GM10248 (cell line): ENCODE results near the gene TRNP1.

Experiments
- CTCF ChIA-PET: fragments of 300-600 bp; sonication (Branson Sonifier 250); formaldehyde crosslinking; extraction: SDS; loops from one replicate; lab custom pipeline; 2021; ENCODE audit warnings: antibody characterized with exemption; lab: Yijun Ruan, JAX
- POLR2A ChIA-PET: fragments of 350-650 bp; sonication (Branson Sonifier 250); formaldehyde crosslinking; extraction: SDS; loops from one replicate; lab custom pipeline; 2020; ENCODE audit warnings: antibody characterized with exemption; lab: Yijun Ruan, JAX
- DNase-seq: peaks from one replicate; pipeline ENCODE4 v3.0.0; 2012; ENCODE audit errors: extremely low spot score
- TF ChIP-seq, protein P1 (sequence below): IDR thresholded peaks from 2 replicates; pipeline ENCODE4 v1.5.1; 2012; ENCODE audit warnings: mild to moderate bottlenecking, low read depth; ENCODE audit errors: extremely low read depth, missing control alignments, control extremely low read depth

Gene TRNP1

GRCh38 chr1:27033043-27033746 is 39.7 kb downstream of the TRNP1 start:
- ChIA-PET POLR2A (no interaction called here), CTCF (interaction anchor here (0.8 to 5.0 kb wide), 5 partner anchors 12 to 252 kb away, joined by 3 to 64 read pairs (median 3); no protein-coding TSS in a partner anchor)
- no peak for DNase-seq
- TF ChIP-seq, protein P1, sequence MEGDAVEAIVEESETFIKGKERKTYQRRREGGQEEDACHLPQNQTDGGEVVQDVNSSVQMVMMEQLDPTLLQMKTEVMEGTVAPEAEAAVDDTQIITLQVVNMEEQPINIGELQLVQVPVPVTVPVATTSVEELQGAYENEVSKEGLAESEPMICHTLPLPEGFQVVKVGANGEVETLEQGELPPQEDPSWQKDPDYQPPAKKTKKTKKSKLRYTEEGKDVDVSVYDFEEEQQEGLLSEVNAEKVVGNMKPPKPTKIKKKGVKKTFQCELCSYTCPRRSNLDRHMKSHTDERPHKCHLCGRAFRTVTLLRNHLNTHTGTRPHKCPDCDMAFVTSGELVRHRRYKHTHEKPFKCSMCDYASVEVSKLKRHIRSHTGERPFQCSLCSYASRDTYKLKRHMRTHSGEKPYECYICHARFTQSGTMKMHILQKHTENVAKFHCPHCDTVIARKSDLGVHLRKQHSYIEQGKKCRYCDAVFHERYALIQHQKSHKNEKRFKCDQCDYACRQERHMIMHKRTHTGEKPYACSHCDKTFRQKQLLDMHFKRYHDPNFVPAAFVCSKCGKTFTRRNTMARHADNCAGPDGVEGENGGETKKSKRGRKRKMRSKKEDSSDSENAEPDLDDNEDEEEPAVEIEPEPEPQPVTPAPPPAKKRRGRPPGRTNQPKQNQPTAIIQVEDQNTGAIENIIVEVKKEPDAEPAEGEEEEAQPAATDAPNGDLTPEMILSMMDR, result no peak

DNA sequence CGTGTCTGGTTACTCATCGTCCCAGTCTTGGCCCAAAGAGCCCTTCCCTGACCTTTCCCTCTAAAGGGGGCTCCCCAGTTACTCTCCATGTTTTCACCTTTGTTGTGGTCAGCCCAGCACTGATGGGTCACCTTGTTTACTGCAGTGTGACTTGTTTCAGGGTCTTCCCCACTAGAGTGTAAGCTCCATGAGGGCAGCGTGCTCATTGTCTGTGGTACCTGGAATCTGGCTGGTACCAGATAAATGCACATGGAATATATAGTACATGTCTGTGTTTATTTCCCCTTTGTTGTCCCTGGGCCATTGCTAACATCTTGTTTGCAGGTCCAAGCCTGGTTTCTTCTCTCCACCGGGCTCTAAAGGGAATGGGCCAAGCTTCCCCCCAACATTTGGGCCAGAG is 41.9 kb downstream of the TRNP1 start:
- POLR2A ChIA-PET, result no interaction called here
- no peak for DNase-seq

DNA sequence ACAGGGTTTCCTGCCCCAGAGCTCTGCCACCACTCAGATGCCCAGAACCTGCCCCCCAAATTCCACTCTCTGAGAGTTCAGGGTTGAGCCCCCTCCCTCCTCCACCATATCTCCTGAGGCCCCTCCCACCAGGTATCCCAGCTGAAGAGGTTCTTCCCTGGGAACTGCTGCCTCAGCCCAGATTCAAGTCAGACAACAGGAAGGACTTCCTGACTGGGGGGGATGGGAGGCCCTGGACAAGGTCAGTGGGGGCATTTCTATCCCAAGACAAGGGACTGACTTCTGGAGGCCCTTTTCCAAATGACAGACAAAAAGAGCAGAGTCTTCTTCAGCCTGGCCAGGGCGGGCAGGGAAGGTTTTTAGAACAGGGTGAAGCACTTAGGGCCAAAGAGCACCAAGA is 43.2 kb downstream of the TRNP1 start:
- ChIA-PET CTCF (interaction anchor here (1.1 to 1.5 kb wide), 3 partner anchors 9 to 60 kb away, joined by 3 to 13 read pairs (median 3); no protein-coding TSS in a partner anchor), POLR2A (no interaction called here)
- no peak for DNase-seq
- TF ChIP-seq, protein P1, result no peak

More for the DNA sequence above, 41.9 kb downstream of the TRNP1 start:
- CTCF ChIA-PET, result interaction anchor here (1.5 to 5.0 kb wide), 3 partner anchors 10 to 62 kb away, joined by 3 to 64 read pairs (median 4); no protein-coding TSS in a partner anchor
- TF ChIP-seq, protein P1, result no peak

- CTCF ChIA-PET, result interaction anchor here (1.1 kb wide), 1 partner anchor 8 kb away, joined by 13 read pairs; no protein-coding TSS in a partner anchor
- TF ChIP-seq, protein P1, result no peak
- POLR2A ChIA-PET, result no interaction called here
- no peak for DNase-seq
These were observed 44.0 kb downstream of the TRNP1 start for GRCh38 chr1:27037518-27037917.

GRCh38 chr1:27038020-27038419 is 44.5 kb downstream of the TRNP1 start:
- TF ChIP-seq, protein P1, result no peak
- no peak for DNase-seq
- POLR2A ChIA-PET, result no interaction called here
- CTCF ChIA-PET, result no interaction called here

DNA sequence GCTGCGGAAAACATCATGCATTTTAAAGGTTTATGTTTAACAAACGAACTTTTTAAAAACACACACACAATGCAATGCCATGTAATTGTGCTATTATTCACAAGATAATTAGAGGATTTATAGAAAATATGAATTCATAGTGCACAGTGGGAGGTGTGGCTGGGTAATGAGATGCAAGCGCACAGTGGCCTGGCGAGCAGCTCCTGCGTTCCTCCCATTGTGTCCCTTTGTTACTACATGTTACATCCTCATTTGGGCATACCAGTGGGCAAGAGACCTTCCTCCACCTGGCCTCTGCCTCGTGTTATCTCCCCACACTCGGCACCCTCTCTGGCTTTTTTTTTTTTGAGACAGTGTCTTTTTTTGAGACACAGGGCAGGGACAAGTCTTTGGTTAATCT is 49.2 kb downstream of the TRNP1 start:
- POLR2A ChIA-PET, result no interaction called here
- no peak for DNase-seq
- TF ChIP-seq, protein P1, result no peak
- CTCF ChIA-PET, result interaction anchor here (0.8 to 9.3 kb wide), 8 partner anchors 9 to 155 kb away, joined by 3 to 356 read pairs (median 36); partner anchors contain the start of gene TRNP1
